Measurements from ENCODE around the gene TNRC6C. TPM values are rescaled to one million over a fixed set of nuclear protein-coding genes. Genes with fewer than 3 reads are reported as not detected.

Gene TNRC6C
- total RNA-seq, 1 donor from 2014 or later = 13.1 TPM

- no peaks in the 10 kb centered on the region for H3K9me3 Mint-ChIP-seq (ENCODE audit: unreplicated experiment)
- H3K4me1 Mint-ChIP-seq (ENCODE audit: unreplicated experiment) = peaks cover 9% of the 10 kb centered on the region
- H3K27me3 Mint-ChIP-seq (ENCODE audit: unreplicated experiment) = peaks cover 3% of the 10 kb centered on the region
- TF ChIP-seq CTCF (IDR thresholded peaks at IDR 0.05; ENCODE audit: unreplicated experiment) = no peak
- H3K27ac Mint-ChIP-seq (ENCODE audit: unreplicated experiment) = no peak overlapping the region
- peaks cover 4% of the 10 kb centered on the region for H3K36me3 Mint-ChIP-seq (ENCODE audit: low read depth, unreplicated experiment)
- DNase-seq (ENCODE audit: low spot score) = no peak
- no peak overlapping the region for H3K4me3 Mint-ChIP-seq (ENCODE audit: unreplicated experiment)
Observed at GRCh38 chr17:77923776-77924513, 34.6 kb upstream of the TNRC6C start.

GRCh38 chr17:77924757-77925336 is 33.7 kb upstream of the TNRC6C start:
- H3K27ac Mint-ChIP-seq (ENCODE audit: unreplicated experiment) = no peak overlapping the region
- DNase-seq (ENCODE audit: low spot score) = no peak
- TF ChIP-seq CTCF (IDR thresholded peaks at IDR 0.05; ENCODE audit: unreplicated experiment) = no peak
- peaks cover 5% of the 10 kb centered on the region for H3K27me3 Mint-ChIP-seq (ENCODE audit: unreplicated experiment)
- H3K4me1 Mint-ChIP-seq (ENCODE audit: unreplicated experiment) = peaks cover 2% of the 10 kb centered on the region
- no peaks in the 10 kb centered on the region for H3K9me3 Mint-ChIP-seq (ENCODE audit: unreplicated experiment)
- H3K36me3 Mint-ChIP-seq (ENCODE audit: low read depth, unreplicated experiment) = peaks cover 4% of the 10 kb centered on the region
- H3K4me3 Mint-ChIP-seq (ENCODE audit: unreplicated experiment) = peak overlapping the region; percentile 66

- Mint-ChIP-seq H3K4me1 (ENCODE audit: unreplicated experiment) (peaks cover 2% of the 10 kb centered on the region), H3K36me3 (ENCODE audit: low read depth, unreplicated experiment) (peaks cover 4% of the 10 kb centered on the region), H3K27me3 (ENCODE audit: unreplicated experiment) (peaks cover 5% of the 10 kb centered on the region), H3K27ac (ENCODE audit: unreplicated experiment) (no peak overlapping the region), H3K9me3 (ENCODE audit: unreplicated experiment) (no peaks in the 10 kb centered on the region), H3K4me3 (ENCODE audit: unreplicated experiment) (no peak overlapping the region)
- TF ChIP-seq CTCF (IDR thresholded peaks at IDR 0.05; ENCODE audit: unreplicated experiment) = no peak
- no peak for DNase-seq (ENCODE audit: low spot score)
Observed at GRCh38 chr17:77925831-77926543, 32.5 kb upstream of the TNRC6C start.

GRCh38 chr17:77926981-77927380 is 31.5 kb upstream of the TNRC6C start:
- no peak for DNase-seq (ENCODE audit: low spot score)
- no peak overlapping the region for H3K27ac Mint-ChIP-seq (ENCODE audit: unreplicated experiment)
- no peak overlapping the region for H3K4me3 Mint-ChIP-seq (ENCODE audit: unreplicated experiment)
- peaks cover 7% of the 10 kb centered on the region for H3K27me3 Mint-ChIP-seq (ENCODE audit: unreplicated experiment)
- TF ChIP-seq CTCF (IDR thresholded peaks at IDR 0.05; ENCODE audit: unreplicated experiment) = no peak
- H3K36me3 Mint-ChIP-seq (ENCODE audit: low read depth, unreplicated experiment) = no peaks in the 10 kb centered on the region
- no peaks in the 10 kb centered on the region for H3K9me3 Mint-ChIP-seq (ENCODE audit: unreplicated experiment)
- peaks cover 7% of the 10 kb centered on the region for H3K4me1 Mint-ChIP-seq (ENCODE audit: unreplicated experiment)
